ENCODE measurements around the gene MDGA2. TPM values are rescaled to one million over a fixed set of nuclear protein-coding genes. Genes with fewer than 3 reads are reported as not detected.

Gene MDGA2
- polyA plus RNA-seq, 1 donor: 0.82 TPM

GRCh38 chr14:47674543-47675465, 601 bp downstream of the MDGA2 start:
- Histone ChIP-seq H3K27me3 (ENCODE audit: control insufficient read depth, insufficient read depth, low read length) (peaks cover 71% of the 10 kb centered on the region), H3K36me3 (ENCODE audit: control insufficient read depth, insufficient read depth, low read length) (no peaks in the 10 kb centered on the region), H3K4me3 (ENCODE audit: low read length) (peak overlapping the region; percentile 33), H3K4me1 (ENCODE audit: control insufficient read depth, insufficient read depth, low read length) (no peaks in the 10 kb centered on the region), H3K9me3 (ENCODE audit: control insufficient read depth, low read depth, low read length) (no peaks in the 10 kb centered on the region), H3K27ac (ENCODE audit: low read length) (no peak overlapping the region)
- WGBS (ENCODE audit: insufficient coverage, low lambda C conversion rate): no CpG with 5 or more reads among the region's 81 CpGs
- DNase-seq: peak in 1 of 2 donors; percentile 11

GRCh38 chr14:47674148-47674542, 1.3 kb downstream of the MDGA2 start:
- Histone ChIP-seq H3K27me3 (ENCODE audit: control insufficient read depth, insufficient read depth, low read length) (peaks cover 69% of the 10 kb centered on the region), H3K4me1 (ENCODE audit: control insufficient read depth, insufficient read depth, low read length) (no peaks in the 10 kb centered on the region), H3K4me3 (ENCODE audit: low read length) (peak overlapping the region; percentile 18), H3K9me3 (ENCODE audit: control insufficient read depth, low read depth, low read length) (no peaks in the 10 kb centered on the region), H3K36me3 (ENCODE audit: control insufficient read depth, insufficient read depth, low read length) (no peaks in the 10 kb centered on the region), H3K27ac (ENCODE audit: low read length) (no peak overlapping the region)
- DNase-seq: no peak
- WGBS (ENCODE audit: insufficient coverage, low lambda C conversion rate): no CpG with 5 or more reads among the region's 36 CpGs

- Histone ChIP-seq H3K27ac (ENCODE audit: low read length) (no peak overlapping the region), H3K27me3 (ENCODE audit: control insufficient read depth, insufficient read depth, low read length) (no peaks in the 10 kb centered on the region), H3K9me3 (ENCODE audit: control insufficient read depth, low read depth, low read length) (no peaks in the 10 kb centered on the region), H3K4me3 (ENCODE audit: low read length) (no peak overlapping the region), H3K4me1 (ENCODE audit: control insufficient read depth, insufficient read depth, low read length) (no peaks in the 10 kb centered on the region), H3K36me3 (ENCODE audit: control insufficient read depth, insufficient read depth, low read length) (no peaks in the 10 kb centered on the region)
- DNase-seq: no peak
- no CpG with 5 or more reads among the region's 28 CpGs for WGBS (ENCODE audit: insufficient coverage, low lambda C conversion rate)
Measured at GRCh38 chr14:47665337-47666134, 9.9 kb downstream of the MDGA2 start.

GRCh38 chr14:47662466-47662865, 12.9 kb downstream of the MDGA2 start:
- H3K36me3 ChIP-seq (ENCODE audit: control insufficient read depth, insufficient read depth, low read length): no peaks in the 10 kb centered on the region
- H3K4me3 ChIP-seq (ENCODE audit: low read length): no peak overlapping the region
- no peaks in the 10 kb centered on the region for H3K27me3 ChIP-seq (ENCODE audit: control insufficient read depth, insufficient read depth, low read length)
- H3K4me1 ChIP-seq (ENCODE audit: control insufficient read depth, insufficient read depth, low read length): no peaks in the 10 kb centered on the region
- no peaks in the 10 kb centered on the region for H3K9me3 ChIP-seq (ENCODE audit: control insufficient read depth, low read depth, low read length)
- 67% methylated on average over 1 of the region's 2 CpGs for WGBS (ENCODE audit: insufficient coverage, low lambda C conversion rate)
- H3K27ac ChIP-seq (ENCODE audit: low read length): no peak overlapping the region
- DNase-seq: no peak

- Histone ChIP-seq H3K36me3 (ENCODE audit: control insufficient read depth, insufficient read depth, low read length) (no peaks in the 10 kb centered on the region), H3K4me1 (ENCODE audit: control insufficient read depth, insufficient read depth, low read length) (no peaks in the 10 kb centered on the region), H3K27ac (ENCODE audit: low read length) (no peak overlapping the region), H3K4me3 (ENCODE audit: low read length) (no peak overlapping the region), H3K27me3 (ENCODE audit: control insufficient read depth, insufficient read depth, low read length) (no peaks in the 10 kb centered on the region), H3K9me3 (ENCODE audit: control insufficient read depth, low read depth, low read length) (no peaks in the 10 kb centered on the region)
- 80% methylated on average over 1 of the region's 2 CpGs for WGBS (ENCODE audit: insufficient coverage, low lambda C conversion rate)
- DNase-seq: no peak
Measured at GRCh38 chr14:47660158-47660557, 15.2 kb downstream of the MDGA2 start.

GRCh38 chr14:47658041-47658440, 17.4 kb downstream of the MDGA2 start:
- H3K9me3 ChIP-seq (ENCODE audit: control insufficient read depth, low read depth, low read length): no peaks in the 10 kb centered on the region
- H3K4me3 ChIP-seq (ENCODE audit: low read length): no peak overlapping the region
- no CpG with 5 or more reads among the region's 1 CpG for WGBS (ENCODE audit: insufficient coverage, low lambda C conversion rate)
- H3K27ac ChIP-seq (ENCODE audit: low read length): no peak overlapping the region
- no peaks in the 10 kb centered on the region for H3K36me3 ChIP-seq (ENCODE audit: control insufficient read depth, insufficient read depth, low read length)
- no peak for DNase-seq
- no peaks in the 10 kb centered on the region for H3K27me3 ChIP-seq (ENCODE audit: control insufficient read depth, insufficient read depth, low read length)
- H3K4me1 ChIP-seq (ENCODE audit: control insufficient read depth, insufficient read depth, low read length): no peaks in the 10 kb centered on the region

- Histone ChIP-seq H3K4me1 (ENCODE audit: control insufficient read depth, insufficient read depth, low read length) (no peaks in the 10 kb centered on the region), H3K4me3 (ENCODE audit: low read length) (no peak overlapping the region), H3K27ac (ENCODE audit: low read length) (no peak overlapping the region), H3K9me3 (ENCODE audit: control insufficient read depth, low read depth, low read length) (no peaks in the 10 kb centered on the region), H3K36me3 (ENCODE audit: control insufficient read depth, insufficient read depth, low read length) (no peaks in the 10 kb centered on the region), H3K27me3 (ENCODE audit: control insufficient read depth, insufficient read depth, low read length) (no peaks in the 10 kb centered on the region)
- WGBS (ENCODE audit: insufficient coverage, low lambda C conversion rate): 100% methylated on average over 1 of the region's 3 CpGs
- DNase-seq: no peak
Measured at GRCh38 chr14:47657143-47657542, 18.3 kb downstream of the MDGA2 start.

- no peaks in the 10 kb centered on the region for H3K36me3 ChIP-seq (ENCODE audit: control insufficient read depth, insufficient read depth, low read length)
- no peak for DNase-seq
- H3K4me1 ChIP-seq (ENCODE audit: control insufficient read depth, insufficient read depth, low read length): no peaks in the 10 kb centered on the region
- no peaks in the 10 kb centered on the region for H3K9me3 ChIP-seq (ENCODE audit: control insufficient read depth, low read depth, low read length)
- WGBS (ENCODE audit: insufficient coverage, low lambda C conversion rate): 68% methylated on average over 3 of the region's 5 CpGs
- no peak overlapping the region for H3K4me3 ChIP-seq (ENCODE audit: low read length)
- no peaks in the 10 kb centered on the region for H3K27me3 ChIP-seq (ENCODE audit: control insufficient read depth, insufficient read depth, low read length)
- H3K27ac ChIP-seq (ENCODE audit: low read length): no peak overlapping the region
Measured at GRCh38 chr14:47651337-47651736, 24.1 kb downstream of the MDGA2 start.

- WGBS (ENCODE audit: insufficient coverage, low lambda C conversion rate): 80% methylated on average over 1 of the region's 3 CpGs
- Histone ChIP-seq H3K27ac (ENCODE audit: low read length) (no peak overlapping the region), H3K27me3 (ENCODE audit: control insufficient read depth, insufficient read depth, low read length) (no peaks in the 10 kb centered on the region), H3K9me3 (ENCODE audit: control insufficient read depth, low read depth, low read length) (no peaks in the 10 kb centered on the region), H3K36me3 (ENCODE audit: control insufficient read depth, insufficient read depth, low read length) (no peaks in the 10 kb centered on the region), H3K4me1 (ENCODE audit: control insufficient read depth, insufficient read depth, low read length) (no peaks in the 10 kb centered on the region), H3K4me3 (ENCODE audit: low read length) (no peak overlapping the region)
- DNase-seq: no peak
Measured at GRCh38 chr14:47637753-47638152, 37.7 kb downstream of the MDGA2 start.

GRCh38 chr14:47626151-47627035, 49.0 kb downstream of the MDGA2 start:
- Histone ChIP-seq H3K27ac (ENCODE audit: low read length) (no peak overlapping the region), H3K36me3 (ENCODE audit: control insufficient read depth, insufficient read depth, low read length) (no peaks in the 10 kb centered on the region), H3K4me1 (ENCODE audit: control insufficient read depth, insufficient read depth, low read length) (no peaks in the 10 kb centered on the region), H3K9me3 (ENCODE audit: control insufficient read depth, low read depth, low read length) (peaks cover 8% of the 10 kb centered on the region), H3K4me3 (ENCODE audit: low read length) (no peak overlapping the region), H3K27me3 (ENCODE audit: control insufficient read depth, insufficient read depth, low read length) (no peaks in the 10 kb centered on the region)
- 100% methylated on average over 2 of the region's 51 CpGs for WGBS (ENCODE audit: insufficient coverage, low lambda C conversion rate)
- DNase-seq: no peak

Measured in large intestine (tissue), 3 donors.